Pancreas (tissue), 10 donors: Measurements from ENCODE around the gene FGF12. TPM values are rescaled to one million over a fixed set of nuclear protein-coding genes. Genes with fewer than 3 reads are reported as not detected.

ENCODE experiments used
- ATAC-seq, 4 donors: fragments of 200-7000 bp; cut with Tn5 transposase; one replicate each; pipeline versions ENCODE4 v1.8.0 to v1.9.1; 2020; ENCODE audit warnings: mild to moderate bottlenecking in 4 of 4, moderate library complexity in 4 of 4
- DNase-seq, 6 donors: peaks; one replicate each; pipeline ENCODE4 v3.0.0-alpha.2; 2020
- FAIRE-seq: peaks from 2 replicates; lab custom pipeline; 2012; peaks lifted over from hg19 to GRCh38; lab: Jason Lieb, UNC
- H3K27ac ChIP-seq, 4 donors: fragments of 200-600 bp; sonication (generic); 1 replicate in 3 of 4; 2 replicates in 1 of 4; pipeline versions ENCODE4 v1.5.0 to v1.8.0; 2020
- H3K27me3 ChIP-seq, 4 donors: fragments of 200-600 bp; one replicate each; pipeline ENCODE4 v1.8.0; 2021
- H3K36me3 ChIP-seq, 3 donors: fragments of 200-600 bp; sonication (generic) in 1 of 3; one replicate each; pipeline versions ENCODE4 v1.5.0 to v1.8.0; 2020 to 2021
- H3K4me1 ChIP-seq, 3 donors: fragments of 200-600 bp; one replicate each; pipeline ENCODE4 v1.8.0; 2021
- H3K4me3 ChIP-seq, 4 donors: fragments of 200-600 bp; sonication (generic) in 2 of 4; one replicate each; pipeline versions ENCODE4 v1.5.0 to v1.8.0; 2020 to 2021
- H3K9me3 ChIP-seq, 4 donors: fragments of 200-600 bp; one replicate each; pipeline ENCODE4 v1.8.0; 2021
- CTCF ChIP-seq, 4 donors: fragments of 200-600 bp; sonication (generic) in 3 of 4; IDR thresholded peaks; one replicate each; pipeline versions ENCODE4 v1.5.0 to v1.8.0; 2021; ENCODE audit warnings: antibody characterized with exemption in 4 of 4
- WGBS, 2 donors: extraction: QIAGEN DNeasy Blood & Tissue Kit; methylation state at CpG; one replicate each; pipeline ENCODE4 v1.1.7; 2013; 5-methylcytosine and 5-hydroxymethylcytosine counted together
- intact Hi-C, 3 donors: fragments of 100-400 bp; cut with DNase I; formaldehyde crosslinking; loops; one replicate each; pipeline versions ENCODE4 v1.11.1 to v1.14.2; 2022
- polyA plus RNA-seq, 2 donors: library from polyadenylated mRNA; stranded (reverse); fragments of 200-250 nt; gene quantifications; one replicate each; pipeline ENCODE4 v1.2.3, GENCODE V29; 2013
- total RNA-seq, 6 donors: library from RNA; stranded (reverse); fragmentation: NEBNext Ultra II Directional in 4 of 6; extraction: Animal tissue kit (Norgen Biotek cat#: 25700) in 4 of 6; gene quantifications; one replicate each; pipeline versions ENCODE4 v1.2.1 to v1.2.4, GENCODE V29; 2021 to 2023
- donor health status: healthy with polysubstance abuse.
- donor health status: DM: no; HTN: no; CAD: no; lungs with moderate emphysema.
- donor health status: DM: no; HTN: no; CAD: no.
- donor health status: control.
- donor health status: control.
- donor health status: Bipolar disorder and iron deficiency.
- donor health status: DM: yes; HTN: yes; CAD: no.
- donor health status: DM: no; HTN: no; CAD: no.
- donor health status: DM: no; HTN: no; CAD: no.
- donor health status: DM: yes; HTN: yes; CAD: no.

The FGF12 gene
- total and polyA plus RNA-seq, 8 donors: 3.6 to 8.6 (median 6.4) TPM

GRCh38 chr3:192543163-192543562 lies 184.2 kb downstream of the FGF12 start:
- H3K9me3 ChIP-seq: no peaks in the 10 kb centered on the region
- H3K4me1 ChIP-seq: no peaks in the 10 kb centered on the region
- H3K36me3 ChIP-seq: no peaks in the 10 kb centered on the region
- TF ChIP-seq CTCF (IDR thresholded peaks at IDR 0.05): no peak
- FAIRE-seq (no peak), DNase-seq (no peak), ATAC-seq (no peak)
- intact Hi-C loops: no loop called here
- no peak overlapping the region for H3K4me3 ChIP-seq
- H3K27ac ChIP-seq: no peak overlapping the region
- WGBS, 2 donors: 76 to 82% methylated on average over 3 of the region's 3 CpGs
- no peaks in the 10 kb centered on the region for H3K27me3 ChIP-seq

- Histone ChIP-seq H3K27ac (no peak overlapping the region), H3K4me3 (no peak overlapping the region), H3K9me3 (no peaks in the 10 kb centered on the region), H3K36me3 (no peaks in the 10 kb centered on the region), H3K4me1 (peaks cover 0 to 3% (median 0%) of the 10 kb centered on the region in 3 donors), H3K27me3 (no peaks in the 10 kb centered on the region)
- intact Hi-C loops: no loop called here
- 82 to 87% methylated on average over 7 of the region's 7 CpGs for WGBS, 2 donors
- no peak for FAIRE-seq
- ATAC-seq: no peak
- no peak for TF ChIP-seq CTCF (IDR thresholded peaks at IDR 0.05)
- no peak for DNase-seq
Measured at GRCh38 chr3:192516820-192517219, 210.5 kb downstream of the FGF12 start.

GRCh38 chr3:192515664-192516045 lies 211.7 kb downstream of the FGF12 start:
- peak overlapping the region; percentile 42 to 83 (median 63) for H3K4me3 ChIP-seq
- no peaks in the 10 kb centered on the region for H3K36me3 ChIP-seq
- peaks cover 0 to 3% (median 0%) of the 10 kb centered on the region in 3 donors for H3K4me1 ChIP-seq
- DNase-seq (no peak), FAIRE-seq (no peak), ATAC-seq (no peak)
- H3K9me3 ChIP-seq: no peaks in the 10 kb centered on the region
- intact Hi-C loops: no loop called here
- peak overlapping the region in 3 of 4 donors; percentile 83 to 85 (median 85) for H3K27ac ChIP-seq
- no peak for TF ChIP-seq CTCF (IDR thresholded peaks at IDR 0.05)
- no peaks in the 10 kb centered on the region for H3K27me3 ChIP-seq
- 3 to 4% methylated on average over 10 of the region's 10 CpGs for WGBS, 2 donors

GRCh38 chr3:192514754-192515663 lies 212.3 kb downstream of the FGF12 start:
- Histone ChIP-seq H3K36me3 (no peaks in the 10 kb centered on the region), H3K4me1 (peaks cover 0 to 3% (median 0%) of the 10 kb centered on the region in 3 donors), H3K9me3 (no peaks in the 10 kb centered on the region), H3K27me3 (no peaks in the 10 kb centered on the region), H3K4me3 (peak overlapping the region; percentile 42 to 83 (median 63)), H3K27ac (peak overlapping the region; percentile 73 to 85 (median 84))
- peak in 3 of 4 donors; percentile 27 to 35 (median 31) for TF ChIP-seq CTCF (IDR thresholded peaks at IDR 0.05)
- 1 to 2% methylated on average over 52 to 74 of the region's 74 CpGs for WGBS, 2 donors
- ATAC-seq (peak; percentile 85 to 91 (median 86)), FAIRE-seq (no peak), DNase-seq (peak; percentile 80 to 91 (median 87))
- intact Hi-C loops: no loop called here
